Astrocyte of the cerebellum (primary cell): ENCODE data around the gene BCL2L15.

Experiments
- DNase-seq: peaks from one replicate; pipeline ENCODE4 v3.0.0-alpha.2; 2011; ENCODE audit warnings: low read depth
- H3K4me3 ChIP-seq: 2 replicates; pipeline ENCODE4 v1.5.1; 2011; ENCODE audit warnings: mild to moderate bottlenecking, low read depth, low read length, moderate library complexity
- CTCF ChIP-seq: IDR thresholded peaks from 2 replicates; pipeline ENCODE4 v1.5.1; 2012; ENCODE audit warnings: low read length, low read depth, moderate library complexity, mild to moderate bottlenecking; ENCODE audit errors: missing control alignments
- in situ Hi-C: cut with HindIII; loops from 2 replicates; pipeline ENCODE4 v1.10.0; 2017; ENCODE audit warnings: low sequenced_read_pairs

Gene BCL2L15

GRCh38 chr1:113835686-113836290 lies 51.6 kb downstream of the BCL2L15 start:
- no peak for TF ChIP-seq CTCF
- in situ Hi-C loops, result no loop called here
- H3K4me3 ChIP-seq, result no peak overlapping the region
- peak; percentile 49 for DNase-seq

GRCh38 chr1:113834716-113835115 lies 52.7 kb downstream of the BCL2L15 start:
- H3K4me3 ChIP-seq, result no peak overlapping the region
- TF ChIP-seq CTCF, result no peak
- in situ Hi-C loops, result no loop called here
- DNase-seq, result no peak
